ENCODE measurements around the gene VMP1. TPM values are rescaled to one million over a fixed set of nuclear protein-coding genes. Genes with fewer than 3 reads are reported as not detected.

The VMP1 gene
- total RNA-seq, 1 experiment from 2014 or later: 277 TPM

DNA sequence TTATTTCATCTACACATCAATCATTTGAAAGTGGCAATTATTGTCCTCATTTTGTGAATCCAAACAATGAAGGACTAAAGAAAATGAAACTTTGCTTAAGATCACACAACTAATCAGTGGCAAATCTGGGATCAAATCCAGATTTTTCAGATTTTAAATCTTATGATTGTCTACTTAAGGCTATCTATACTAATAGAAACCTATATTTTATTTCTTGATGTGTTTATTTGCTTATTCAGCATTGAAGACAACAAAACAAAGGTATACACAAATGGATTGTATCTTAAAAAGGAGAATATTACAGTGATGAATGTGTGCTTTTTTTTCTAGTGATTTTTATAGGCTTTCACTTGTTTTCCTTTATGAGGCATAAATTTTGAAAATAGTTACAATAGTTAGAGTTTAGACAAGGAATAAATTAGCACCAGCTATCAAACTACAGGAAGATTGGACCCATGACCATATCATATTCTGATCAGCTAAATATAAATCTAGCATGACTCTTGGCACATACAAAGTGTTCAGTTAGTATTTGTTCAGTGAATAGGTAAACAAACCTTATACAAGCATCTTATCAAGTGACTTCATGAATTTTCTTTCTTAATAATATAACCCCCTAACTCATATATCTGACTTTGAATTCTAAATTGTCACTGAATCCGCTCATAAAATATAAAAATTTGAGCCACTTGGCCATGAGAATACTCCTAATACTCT is 20.5 kb downstream of the VMP1 start:
- TF ChIP-seq, protein P1, sequence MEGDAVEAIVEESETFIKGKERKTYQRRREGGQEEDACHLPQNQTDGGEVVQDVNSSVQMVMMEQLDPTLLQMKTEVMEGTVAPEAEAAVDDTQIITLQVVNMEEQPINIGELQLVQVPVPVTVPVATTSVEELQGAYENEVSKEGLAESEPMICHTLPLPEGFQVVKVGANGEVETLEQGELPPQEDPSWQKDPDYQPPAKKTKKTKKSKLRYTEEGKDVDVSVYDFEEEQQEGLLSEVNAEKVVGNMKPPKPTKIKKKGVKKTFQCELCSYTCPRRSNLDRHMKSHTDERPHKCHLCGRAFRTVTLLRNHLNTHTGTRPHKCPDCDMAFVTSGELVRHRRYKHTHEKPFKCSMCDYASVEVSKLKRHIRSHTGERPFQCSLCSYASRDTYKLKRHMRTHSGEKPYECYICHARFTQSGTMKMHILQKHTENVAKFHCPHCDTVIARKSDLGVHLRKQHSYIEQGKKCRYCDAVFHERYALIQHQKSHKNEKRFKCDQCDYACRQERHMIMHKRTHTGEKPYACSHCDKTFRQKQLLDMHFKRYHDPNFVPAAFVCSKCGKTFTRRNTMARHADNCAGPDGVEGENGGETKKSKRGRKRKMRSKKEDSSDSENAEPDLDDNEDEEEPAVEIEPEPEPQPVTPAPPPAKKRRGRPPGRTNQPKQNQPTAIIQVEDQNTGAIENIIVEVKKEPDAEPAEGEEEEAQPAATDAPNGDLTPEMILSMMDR (IDR thresholded peaks at IDR 0.05; ENCODE audit: insufficient read depth in 1 of 2, low read depth in 1 of 2, low read length in 1 of 2, severe bottlenecking in 1 of 2, unreplicated experiment in 1 of 2): no peak
- Mint-ChIP-seq H3K4me1 (ENCODE audit: low read depth, unreplicated experiment) (peaks cover 16% of the 10 kb centered on the region), H3K27me3 (ENCODE audit: insufficient read depth, unreplicated experiment) (no peaks in the 10 kb centered on the region), H3K9me3 (ENCODE audit: unreplicated experiment) (no peaks in the 10 kb centered on the region), H3K36me3 (ENCODE audit: insufficient read depth, unreplicated experiment) (peaks cover 25% of the 10 kb centered on the region), H3K4me3 (ENCODE audit: unreplicated experiment) (no peak overlapping the region), H3K27ac (ENCODE audit: unreplicated experiment) (no peak overlapping the region)
- intact Hi-C loops (cut with micrococcal nuclease; ENCODE audit: unreplicated experiment): no loop called here
- no peak for DNase-seq
- H3K36me3 ChIP-seq (ENCODE audit: control insufficient read depth, insufficient read depth, low read length): no peaks in the 10 kb centered on the region
- ChIA-PET CTCF (no interaction called here), POLR2A (no interaction called here)
- peaks cover 17% of the 10 kb centered on the region for H3K4me1 ChIP-seq
- BruUV-seq (replicated peaks): no TSS peak
- H3K4me3 ChIP-seq (ENCODE audit: low read depth, low read length): no peak overlapping the region
- H3K27me3 ChIP-seq (replicated peaks; ENCODE audit: control insufficient read depth, insufficient read depth, low read length): no peaks in the 10 kb centered on the region
- H3K9me3 ChIP-seq: no peaks in the 10 kb centered on the region

DNA sequence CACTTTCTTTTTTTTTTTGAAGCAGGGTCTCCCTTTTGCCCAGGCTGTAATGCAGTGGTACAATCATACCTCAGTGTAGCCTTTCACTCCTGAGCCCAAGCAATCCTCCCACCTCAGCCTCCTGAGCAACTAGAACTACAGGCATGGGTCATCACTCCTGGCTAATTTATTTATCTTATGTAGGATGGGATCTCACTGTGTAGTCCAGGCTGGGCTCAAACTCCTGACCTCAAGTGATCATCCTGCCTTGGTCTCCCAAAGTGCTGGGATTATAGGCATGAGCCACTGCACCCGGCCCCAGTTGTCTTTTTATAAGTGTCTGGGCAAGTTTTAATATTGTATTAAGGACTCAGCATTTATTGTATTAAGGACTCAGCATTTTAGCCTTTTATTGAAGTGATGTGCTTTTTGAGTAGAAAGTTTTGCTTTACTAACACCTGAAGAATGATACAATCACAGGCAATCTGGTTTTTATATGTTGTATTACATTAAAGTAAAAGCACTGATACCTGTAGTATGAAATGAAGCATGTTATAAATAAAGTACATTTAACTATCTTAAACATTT is 22.9 kb downstream of the VMP1 start:
- ChIA-PET CTCF (no interaction called here), POLR2A (no interaction called here)
- H3K27me3 ChIP-seq (replicated peaks; ENCODE audit: control insufficient read depth, insufficient read depth, low read length): no peaks in the 10 kb centered on the region
- H3K9me3 ChIP-seq: no peaks in the 10 kb centered on the region
- H3K27ac Mint-ChIP-seq (ENCODE audit: unreplicated experiment): no peak overlapping the region
- no peaks in the 10 kb centered on the region for H3K27me3 Mint-ChIP-seq (ENCODE audit: insufficient read depth, unreplicated experiment)
- H3K9me3 Mint-ChIP-seq (ENCODE audit: unreplicated experiment): no peaks in the 10 kb centered on the region
- TF ChIP-seq, protein P1 (IDR thresholded peaks at IDR 0.05; ENCODE audit: insufficient read depth in 1 of 2, low read depth in 1 of 2, low read length in 1 of 2, severe bottlenecking in 1 of 2, unreplicated experiment in 1 of 2): no peak
- intact Hi-C loops (cut with micrococcal nuclease; ENCODE audit: unreplicated experiment): no loop called here
- peaks cover 4% of the 10 kb centered on the region for H3K4me1 Mint-ChIP-seq (ENCODE audit: low read depth, unreplicated experiment)
- H3K36me3 ChIP-seq (ENCODE audit: control insufficient read depth, insufficient read depth, low read length): no peaks in the 10 kb centered on the region; the same call in 1 of the 2 replicates
- H3K36me3 Mint-ChIP-seq (ENCODE audit: insufficient read depth, unreplicated experiment): peaks cover 29% of the 10 kb centered on the region
- DNase-seq: no peak
- H3K4me1 ChIP-seq: peaks cover 6% of the 10 kb centered on the region
- BruUV-seq (replicated peaks): no TSS peak
- no peak overlapping the region for H3K4me3 ChIP-seq (ENCODE audit: low read depth, low read length)
- no peak overlapping the region for H3K4me3 Mint-ChIP-seq (ENCODE audit: unreplicated experiment)

DNA sequence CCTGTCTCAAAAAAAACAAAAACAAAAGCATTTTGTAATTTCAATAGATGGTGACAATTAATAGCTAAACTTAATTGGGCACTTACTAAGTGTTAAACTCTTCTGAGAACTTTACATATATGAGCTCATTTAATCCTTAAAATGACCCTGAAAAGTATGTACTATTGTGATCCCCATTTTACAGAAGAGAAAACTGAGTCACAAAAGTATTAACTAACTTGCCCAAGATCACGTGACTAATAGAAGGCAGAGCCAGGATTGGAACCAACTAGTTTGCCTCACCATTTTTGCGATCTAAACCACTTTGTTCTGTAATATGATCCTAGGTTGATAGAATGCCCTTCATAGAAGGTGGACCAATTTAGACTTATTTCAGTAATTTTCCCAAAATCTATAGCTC is 26.2 kb downstream of the VMP1 start:
- intact Hi-C loops (cut with micrococcal nuclease; ENCODE audit: unreplicated experiment): no loop called here
- ChIA-PET CTCF (interaction anchor here (0.6 kb wide), 1 partner anchor 141 kb away, joined by 7 read pairs; no protein-coding TSS in a partner anchor), POLR2A (no interaction called here)
- no TSS peak for BruUV-seq (replicated peaks)
- Mint-ChIP-seq H3K9me3 (ENCODE audit: unreplicated experiment) (no peaks in the 10 kb centered on the region), H3K36me3 (ENCODE audit: insufficient read depth, unreplicated experiment) (peaks cover 27% of the 10 kb centered on the region), H3K4me3 (ENCODE audit: unreplicated experiment) (no peak overlapping the region), H3K4me1 (ENCODE audit: low read depth, unreplicated experiment) (peaks cover 7% of the 10 kb centered on the region), H3K27me3 (ENCODE audit: insufficient read depth, unreplicated experiment) (no peaks in the 10 kb centered on the region), H3K27ac (ENCODE audit: unreplicated experiment) (no peak overlapping the region)
- TF ChIP-seq, protein P1 (IDR thresholded peaks at IDR 0.05; ENCODE audit: insufficient read depth in 1 of 2, low read depth in 1 of 2, low read length in 1 of 2, severe bottlenecking in 1 of 2, unreplicated experiment in 1 of 2): no peak
- Histone ChIP-seq H3K27me3 (replicated peaks; ENCODE audit: control insufficient read depth, insufficient read depth, low read length) (no peaks in the 10 kb centered on the region), H3K4me3 (ENCODE audit: low read depth, low read length) (no peak overlapping the region), H3K4me1 (peaks cover 6% of the 10 kb centered on the region), H3K36me3 (ENCODE audit: control insufficient read depth, insufficient read depth, low read length) (no peaks in the 10 kb centered on the region; the same call in 1 of the 2 replicates), H3K9me3 (no peaks in the 10 kb centered on the region)
- DNase-seq: no peak
